Effector memory CD4-positive, alpha-beta T cell (primary cell): Measurements from ENCODE around the gene IRF2.
A peak's percentile ranks its signal among the peaks of the same experiment; 100 is the strongest.

Experiments
- DNase-seq, 3 donors: peaks; one replicate each; pipeline ENCODE4 v3.0.0-alpha.2; 2020
- H3K27ac ChIP-seq: 2 replicates; pipeline ENCODE4 v1.7.0; 2013; ENCODE audit warnings: mild to moderate bottlenecking, low read length, moderate library complexity; ENCODE audit not compliant: insufficient read depth, poor library complexity, severe bottlenecking
- H3K27me3 ChIP-seq: replicated peaks from 2 replicates; pipeline ENCODE4 v1.7.0; 2013; ENCODE audit warnings: mild to moderate bottlenecking, low read length; ENCODE audit not compliant: insufficient read depth, control insufficient read depth, poor library complexity, severe bottlenecking
- H3K36me3 ChIP-seq: 2 replicates; pipeline ENCODE4 v1.7.0; 2013; ENCODE audit warnings: mild to moderate bottlenecking, low read length, moderate library complexity; ENCODE audit not compliant: control insufficient read depth, insufficient read depth
- H3K4me1 ChIP-seq: 2 replicates; pipeline ENCODE4 v1.7.0; 2013; ENCODE audit warnings: low read length, mild to moderate bottlenecking; ENCODE audit not compliant: control insufficient read depth, insufficient read depth, poor library complexity, severe bottlenecking
- H3K4me3 ChIP-seq: 2 replicates; pipeline ENCODE4 v1.7.0; 2013; ENCODE audit warnings: low read length, low read depth, mild to moderate bottlenecking; ENCODE audit not compliant: insufficient read depth, poor library complexity, severe bottlenecking
- H3K9me3 ChIP-seq: 2 replicates; pipeline ENCODE4 v1.7.0; 2013; ENCODE audit warnings: mild to moderate bottlenecking, low read length, moderate library complexity; ENCODE audit not compliant: control insufficient read depth

IRF2 gene

GRCh38 chr4:184452740-184453139 is 21.6 kb downstream of the IRF2 start:
- Histone ChIP-seq H3K36me3 (no peaks in the 10 kb centered on the region), H3K27ac (no peak overlapping the region), H3K4me3 (no peak overlapping the region), H3K27me3 (no peaks in the 10 kb centered on the region), H3K9me3 (no peaks in the 10 kb centered on the region), H3K4me1 (peaks cover 8% of the 10 kb centered on the region)
- no peak for DNase-seq

DNA sequence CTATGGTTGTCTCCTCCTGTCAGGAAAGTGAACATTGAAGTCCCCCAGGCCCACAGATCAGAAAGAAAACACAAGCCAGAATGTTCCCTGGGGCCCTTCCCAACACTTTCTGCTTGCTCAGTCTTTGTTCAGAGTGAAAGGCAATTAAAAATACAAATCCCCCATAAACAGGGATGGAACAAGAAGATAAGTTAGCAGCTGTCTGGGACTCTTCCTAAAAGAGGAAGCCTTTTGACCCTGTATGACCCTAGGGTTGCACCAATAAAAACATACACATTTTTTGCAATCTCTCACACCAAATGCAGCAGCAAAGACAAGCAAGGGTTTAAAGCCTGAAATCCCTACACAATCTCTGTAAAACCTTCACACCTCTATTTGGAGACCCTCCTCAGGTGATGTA is 22.6 kb downstream of the IRF2 start:
- no peaks in the 10 kb centered on the region for H3K36me3 ChIP-seq
- no peaks in the 10 kb centered on the region for H3K9me3 ChIP-seq
- no peak for DNase-seq
- H3K4me3 ChIP-seq = no peak overlapping the region
- H3K4me1 ChIP-seq = peaks cover 12% of the 10 kb centered on the region
- no peaks in the 10 kb centered on the region for H3K27me3 ChIP-seq
- no peak overlapping the region for H3K27ac ChIP-seq

DNA sequence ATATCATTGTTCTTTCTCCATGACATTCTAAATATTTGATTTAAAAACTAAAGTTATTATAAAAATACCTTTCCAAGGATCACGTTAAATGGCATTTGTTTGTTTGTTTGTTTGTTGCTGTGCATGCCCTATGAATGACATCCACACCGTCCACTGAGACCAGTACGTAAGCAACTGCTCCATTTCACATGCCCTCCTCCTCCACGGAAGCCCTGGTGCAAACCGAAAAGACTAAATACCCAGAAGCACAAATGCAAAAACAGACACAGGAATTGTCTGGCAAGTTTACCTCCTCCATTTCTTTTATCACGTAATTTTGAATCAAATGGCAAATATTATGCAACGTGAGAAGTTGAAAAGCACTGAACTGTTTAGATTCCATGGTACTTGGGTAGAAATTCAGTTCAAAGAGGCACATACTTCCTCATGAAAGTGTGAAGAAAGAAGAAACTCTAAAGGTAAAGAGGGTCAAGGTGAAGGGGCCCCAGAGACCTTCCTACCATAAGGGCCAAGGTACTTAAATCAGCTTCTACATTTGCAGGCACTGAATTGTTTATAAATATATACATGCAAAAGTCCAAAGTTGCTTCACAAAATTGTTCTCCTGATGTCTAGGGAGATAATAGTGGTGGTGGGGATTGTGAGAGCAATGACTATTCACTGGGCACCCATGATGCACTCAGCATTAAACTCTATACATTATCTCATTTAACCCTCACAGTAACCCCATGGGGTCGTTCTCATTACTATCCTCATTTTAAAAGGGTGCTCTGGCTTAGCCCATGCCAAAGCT is 23.4 kb downstream of the IRF2 start:
- Histone ChIP-seq H3K36me3 (no peaks in the 10 kb centered on the region), H3K4me1 (peaks cover 12% of the 10 kb centered on the region), H3K27ac (no peak overlapping the region), H3K27me3 (no peaks in the 10 kb centered on the region), H3K4me3 (no peak overlapping the region), H3K9me3 (no peaks in the 10 kb centered on the region)
- no peak for DNase-seq

DNA sequence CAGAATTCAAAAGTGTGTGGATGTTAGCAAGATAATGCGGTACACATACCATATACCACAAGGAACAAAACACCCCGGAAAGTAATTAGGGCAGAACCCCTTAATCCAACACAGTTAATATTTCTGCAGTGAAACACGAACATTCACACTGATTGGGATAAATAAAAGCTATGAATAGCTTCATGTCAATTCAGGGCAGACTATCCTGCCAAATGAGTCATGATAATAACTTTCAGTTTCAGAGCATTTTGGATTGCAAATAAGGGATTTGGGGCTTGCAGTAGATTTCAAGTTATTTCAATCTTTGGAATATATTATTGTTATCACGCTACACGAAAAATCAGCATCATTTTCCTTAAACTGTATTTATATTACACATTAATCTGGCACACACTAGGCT is 24.3 kb downstream of the IRF2 start:
- no peak overlapping the region for H3K4me3 ChIP-seq

GRCh38 chr4:184448821-184449220 is 25.5 kb downstream of the IRF2 start:
- Histone ChIP-seq H3K27ac (no peak overlapping the region), H3K36me3 (no peaks in the 10 kb centered on the region), H3K4me3 (peak overlapping the region; percentile 8), H3K4me1 (peaks cover 9% of the 10 kb centered on the region), H3K27me3 (no peaks in the 10 kb centered on the region), H3K9me3 (no peaks in the 10 kb centered on the region)
- no peak for DNase-seq

More for the DNA sequence above, 24.3 kb downstream of the IRF2 start:
- no peaks in the 10 kb centered on the region for H3K27me3 ChIP-seq
- DNase-seq = no peak
- no peaks in the 10 kb centered on the region for H3K9me3 ChIP-seq
- no peak overlapping the region for H3K27ac ChIP-seq
- peaks cover 12% of the 10 kb centered on the region for H3K4me1 ChIP-seq
- H3K36me3 ChIP-seq = no peaks in the 10 kb centered on the region

DNA sequence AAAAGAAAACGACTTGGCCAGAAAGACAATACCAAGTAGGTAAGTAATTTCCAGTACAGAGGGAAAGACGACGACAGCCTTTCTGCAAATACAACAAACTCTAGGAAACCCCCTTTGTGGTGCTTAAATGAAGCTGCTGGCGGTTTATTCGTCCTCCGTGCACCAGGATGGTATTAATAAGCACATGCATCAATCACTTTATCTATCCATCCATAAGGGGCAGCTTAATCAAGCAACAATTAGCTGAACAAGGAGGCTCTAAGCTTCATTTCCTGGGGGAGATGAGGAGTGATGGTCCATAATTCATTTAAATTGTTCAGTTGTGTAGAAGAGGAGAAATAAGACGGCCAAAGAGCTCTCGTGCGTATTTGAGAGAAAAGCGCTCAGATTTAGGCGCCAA is 26.2 kb downstream of the IRF2 start:
- peaks cover 8% of the 10 kb centered on the region for H3K4me1 ChIP-seq
- no peak for DNase-seq
- H3K36me3 ChIP-seq = no peaks in the 10 kb centered on the region
- H3K4me3 ChIP-seq = no peak overlapping the region
- no peaks in the 10 kb centered on the region for H3K9me3 ChIP-seq
- no peaks in the 10 kb centered on the region for H3K27me3 ChIP-seq
- no peak overlapping the region for H3K27ac ChIP-seq

GRCh38 chr4:184447664-184448063 is 26.7 kb downstream of the IRF2 start:
- H3K9me3 ChIP-seq = no peaks in the 10 kb centered on the region
- no peaks in the 10 kb centered on the region for H3K27me3 ChIP-seq
- no peak overlapping the region for H3K4me3 ChIP-seq
- no peaks in the 10 kb centered on the region for H3K36me3 ChIP-seq
- no peak for DNase-seq
- no peak overlapping the region for H3K27ac ChIP-seq
- H3K4me1 ChIP-seq = peaks cover 8% of the 10 kb centered on the region

- no peak for DNase-seq
- Histone ChIP-seq H3K36me3 (no peaks in the 10 kb centered on the region), H3K4me1 (peaks cover 8% of the 10 kb centered on the region)
Measured at GRCh38 chr4:184446132-184446658, 28.2 kb downstream of the IRF2 start.

DNA sequence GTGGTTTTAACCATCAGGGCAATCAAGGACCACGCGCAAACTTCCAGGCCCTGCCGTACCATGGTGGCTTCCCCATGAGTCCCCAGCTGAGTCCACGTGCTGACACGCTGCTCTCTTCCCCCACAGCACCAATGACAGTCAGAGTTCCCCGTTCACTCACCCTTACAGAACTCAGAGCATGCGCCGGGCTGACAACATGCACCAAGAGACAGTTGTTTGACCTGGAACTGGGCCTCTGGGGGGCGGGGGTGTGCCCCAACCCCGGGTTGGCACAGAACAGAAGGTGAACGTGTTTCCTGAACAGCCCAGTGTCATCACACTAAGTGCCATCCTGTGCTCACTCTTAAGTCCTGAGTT is 29.4 kb downstream of the IRF2 start:
- Histone ChIP-seq H3K36me3 (no peaks in the 10 kb centered on the region), H3K9me3 (no peaks in the 10 kb centered on the region), H3K27me3 (no peaks in the 10 kb centered on the region), H3K4me3 (no peak overlapping the region), H3K4me1 (peaks cover 8% of the 10 kb centered on the region), H3K27ac (no peak overlapping the region)
- no peak for DNase-seq

More at GRCh38 chr4:184446132-184446658, 28.2 kb downstream of the IRF2 start:
- Histone ChIP-seq H3K4me3 (no peak overlapping the region), H3K27ac (no peak overlapping the region), H3K9me3 (no peaks in the 10 kb centered on the region), H3K27me3 (no peaks in the 10 kb centered on the region)

- Histone ChIP-seq H3K36me3 (no peaks in the 10 kb centered on the region), H3K27ac (no peak overlapping the region), H3K9me3 (no peaks in the 10 kb centered on the region), H3K4me1 (peaks cover 8% of the 10 kb centered on the region), H3K4me3 (no peak overlapping the region), H3K27me3 (no peaks in the 10 kb centered on the region)
- no peak for DNase-seq
Measured at GRCh38 chr4:184444215-184444952, 30.0 kb downstream of the IRF2 start.
